ENCODE results near the gene XAGE5. TPM values are rescaled to one million over a fixed set of nuclear protein-coding genes. Genes with fewer than 3 reads are reported as not detected.

The XAGE5 gene
- total and polyA plus RNA-seq, 2 experiments from 2014 or later = not detected

DNA sequence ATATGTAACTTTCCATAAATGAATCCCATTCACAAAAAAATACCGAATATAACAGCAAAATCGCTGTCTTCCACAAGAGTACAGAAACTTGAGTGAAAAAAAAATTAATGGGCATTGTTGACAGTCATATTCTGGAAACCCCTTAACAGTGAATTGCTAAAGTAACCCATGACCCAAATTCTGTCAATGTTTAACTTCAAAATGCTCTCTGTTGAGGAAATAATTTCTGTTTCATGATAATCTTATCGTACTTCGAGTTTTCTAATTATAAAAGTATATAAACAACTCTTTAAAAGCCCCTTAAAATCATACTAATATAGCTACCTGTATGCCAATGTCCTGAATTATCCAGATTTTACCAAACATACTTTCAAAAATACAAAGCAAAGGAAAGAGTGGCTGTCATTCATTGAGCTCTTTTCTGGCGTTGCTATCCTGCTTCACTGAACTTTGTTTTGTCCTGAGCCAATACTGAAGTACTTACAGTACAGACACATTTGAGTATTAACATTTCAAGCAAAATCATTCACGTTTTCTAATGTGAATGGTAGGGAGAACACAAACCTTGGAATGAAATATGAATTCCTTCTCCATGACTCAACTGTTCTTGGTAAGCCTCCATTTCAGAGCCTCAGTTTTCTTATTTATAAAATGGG lies 54.4 kb downstream of the XAGE5 start:
- no peak overlapping the region for H3K4me2 ChIP-seq (ENCODE audit: unreplicated experiment)
- peaks cover 3% of the 10 kb centered on the region; the same call in 1 of the 2 replicates for H3K27me3 ChIP-seq (replicated peaks; ENCODE audit: insufficient read depth)
- no peaks in the 10 kb centered on the region for H4K20me1 ChIP-seq (ENCODE audit: insufficient read depth)
- no peaks in the 10 kb centered on the region for H3K9me3 ChIP-seq (ENCODE audit: low read depth)
- in situ Hi-C loops (cut with MboI) = loop anchor here (25.0 kb wide), 1 partner anchor 278 kb away; no protein-coding TSS in a partner anchor
- H3K9me2 ChIP-seq (ENCODE audit: insufficient read depth) = no peaks in the 10 kb centered on the region
- H3F3A ChIP-seq (ENCODE audit: insufficient read depth) = no peaks in the 10 kb centered on the region
- 38 to 46% methylated on average over 6 of the region's 6 CpGs for WGBS, 2 experiments (ENCODE audit: low coverage in 1 of 2, low lambda C conversion rate in 2 of 2, missing lambda C conversion rate in 2 of 2)
- no peak overlapping the region for H3K27ac ChIP-seq
- DNase-seq = no peak
- no peaks in the 10 kb centered on the region for H3K79me2 ChIP-seq (ENCODE audit: insufficient read depth)
- no peak overlapping the region for H3K4me3 ChIP-seq
- H3K9ac ChIP-seq = no peak overlapping the region
- no peak overlapping the region for H2AFZ ChIP-seq
- H3K36me3 ChIP-seq (ENCODE audit: low read depth) = no peaks in the 10 kb centered on the region
- H3K4me1 ChIP-seq (ENCODE audit: insufficient read depth) = no peaks in the 10 kb centered on the region
- TF ChIP-seq EZH2 (IDR thresholded peaks at IDR 0.05; ENCODE audit: insufficient read depth, poor library complexity, severe bottlenecking) = no peak
- TF ChIP-seq EZH2phosphoT487 (IDR thresholded peaks at IDR 0.05; ENCODE audit: insufficient read depth, low read depth) = no peak

Small RNA genes lying within 50 kb of the gene (small RNA-seq; reads per million reads assigned to genes)
- gene AC244505.6 (ENCODE audit: low read depth, low replicate concordance) = not detected
- not detected for gene AC244505.7 (ENCODE audit: low read depth, low replicate concordance)

Other genes starting within 250 kb of the XAGE5 start
- gene SSX7, start 156.4 kb upstream of the XAGE5 start, total RNA-seq (2014; rRNA removed; shearing (Covaris generic)) = not detected in 2 replicates
- gene SSX7, start 156.4 kb upstream of the XAGE5 start, polyA plus RNA-seq (2016; fragmentation: Nextera tagmentation; extraction: Ambion mirVana) = not detected in 2 replicates
- not detected in 2 replicates for gene SSX2, start 104.1 kb upstream of the XAGE5 start, total RNA-seq (2014; rRNA removed; shearing (Covaris generic))
- gene SSX2, start 104.1 kb upstream of the XAGE5 start, polyA plus RNA-seq (2016; fragmentation: Nextera tagmentation; extraction: Ambion mirVana) = not detected in 2 replicates
- not detected in 2 replicates for gene SSX2B, start 60.0 kb upstream of the XAGE5 start, total RNA-seq (2014; rRNA removed; shearing (Covaris generic))
- gene SSX2B, start 60.0 kb upstream of the XAGE5 start, polyA plus RNA-seq (2016; fragmentation: Nextera tagmentation; extraction: Ambion mirVana) = not detected in 2 replicates
- gene SPANXN5, start 13.9 kb upstream of the XAGE5 start, total RNA-seq (2014; rRNA removed; shearing (Covaris generic)) = not detected in 2 replicates
- gene SPANXN5, start 13.9 kb upstream of the XAGE5 start, polyA plus RNA-seq (2016; fragmentation: Nextera tagmentation; extraction: Ambion mirVana) = not detected in 2 replicates
- not detected in 2 replicates for gene XAGE3, start 56.8 kb downstream of the XAGE5 start, total RNA-seq (2014; rRNA removed; shearing (Covaris generic))
- gene XAGE3, start 56.8 kb downstream of the XAGE5 start, polyA plus RNA-seq (2016; fragmentation: Nextera tagmentation; extraction: Ambion mirVana) = not detected in 2 replicates
- gene FAM156B, start 86.0 kb downstream of the XAGE5 start, total RNA-seq (2014; rRNA removed; shearing (Covaris generic)) = 24.5 and 31.1 TPM in 2 replicates
- gene FAM156B, start 86.0 kb downstream of the XAGE5 start, polyA plus RNA-seq (2016; fragmentation: Nextera tagmentation; extraction: Ambion mirVana) = 17.1 and 22.6 TPM in 2 replicates
- 17.4 and 67.5 TPM in 2 replicates for gene FAM156A, start 147.2 kb downstream of the XAGE5 start, total RNA-seq (2014; rRNA removed; shearing (Covaris generic))
- 19.8 and 31.7 TPM in 2 replicates for gene FAM156A, start 147.2 kb downstream of the XAGE5 start, polyA plus RNA-seq (2016; fragmentation: Nextera tagmentation; extraction: Ambion mirVana)
- 0.86 and 2.7 TPM in 2 replicates for gene GPR173, start 237.5 kb downstream of the XAGE5 start, total RNA-seq (2014; rRNA removed; shearing (Covaris generic))
- gene GPR173, start 237.5 kb downstream of the XAGE5 start, polyA plus RNA-seq (2016; fragmentation: Nextera tagmentation; extraction: Ambion mirVana) = 0.09 and 0.24 TPM in 2 replicates